ENCODE data around the gene DSTN.
A peak's percentile ranks its signal among the peaks of the same experiment; 100 is the strongest.

DSTN gene

GRCh38 chr20:17587824-17588223, 17.9 kb downstream of the DSTN start:
- H3K27ac ChIP-seq = peak overlapping the region; percentile 86 to 87
- peak overlapping the region; percentile 58 for H3K4me3 ChIP-seq
- no peak for DNase-seq (ENCODE audit: low spot score)
- no peak for TF ChIP-seq CTCF (IDR thresholded peaks at IDR 0.05)

- H3K4me3 ChIP-seq = peak overlapping the region; percentile 58
- DNase-seq (ENCODE audit: low spot score) = no peak
- peak overlapping the region; percentile 86 to 87 for H3K27ac ChIP-seq
- no peak for TF ChIP-seq CTCF (IDR thresholded peaks at IDR 0.05)
Observed at GRCh38 chr20:17589161-17589834, 19.4 kb downstream of the DSTN start.

- peak overlapping the region; percentile 86 to 87 for H3K27ac ChIP-seq
- H3K4me3 ChIP-seq = peak overlapping the region; percentile 58
- no peak for TF ChIP-seq CTCF (IDR thresholded peaks at IDR 0.05)
- DNase-seq (ENCODE audit: low spot score) = no peak
Observed at GRCh38 chr20:17590245-17590644, 20.4 kb downstream of the DSTN start.

- no peak for TF ChIP-seq CTCF (IDR thresholded peaks at IDR 0.05)
- Histone ChIP-seq H3K27ac (peak overlapping the region; percentile 80 to 87), H3K4me3 (no peak overlapping the region)
- DNase-seq (ENCODE audit: low spot score) = no peak
Observed at GRCh38 chr20:17593902-17594301, 24.0 kb downstream of the DSTN start.

- TF ChIP-seq CTCF (IDR thresholded peaks at IDR 0.05) = no peak
- peak overlapping the region; percentile 8 for H3K4me3 ChIP-seq
- no peak for DNase-seq (ENCODE audit: low spot score)
Observed at GRCh38 chr20:17594443-17594842, 24.6 kb downstream of the DSTN start.

GRCh38 chr20:17595856-17596255, 26.0 kb downstream of the DSTN start:
- H3K27ac ChIP-seq = peak overlapping the region; percentile 10 to 24
- no peak for TF ChIP-seq CTCF (IDR thresholded peaks at IDR 0.05)
- no peak for DNase-seq (ENCODE audit: low spot score)
- H3K4me3 ChIP-seq = peak overlapping the region; percentile 34

More at GRCh38 chr20:17594443-17594842, 24.6 kb downstream of the DSTN start:
- H3K27ac ChIP-seq = peak overlapping the region; percentile 60 to 87

- Histone ChIP-seq H3K27ac (no peak overlapping the region), H3K4me3 (peak overlapping the region; percentile 34)
- TF ChIP-seq CTCF (IDR thresholded peaks at IDR 0.05) = no peak
- no peak for DNase-seq (ENCODE audit: low spot score)
Observed at GRCh38 chr20:17598013-17598550, 28.2 kb downstream of the DSTN start.
